ENCODE measurements around the gene SLC4A3. TPM values are rescaled to one million over a fixed set of nuclear protein-coding genes. Genes with fewer than 3 reads are reported as not detected.
A peak's percentile ranks its signal among the peaks of the same experiment; 100 is the strongest.

Gene SLC4A3
- total and polyA plus RNA-seq, 12 donors, result 197 to 671 (median 370) TPM

GRCh38 chr2:219658874-219659273, 31.4 kb downstream of the SLC4A3 start:
- H3K9me3 ChIP-seq, result peaks cover 0 to 13% (median 4%) of the 10 kb centered on the region in 11 donors
- no peak for TF ChIP-seq CTCF (IDR thresholded peaks at IDR 0.05)
- peaks cover 0 to 4% (median 0%) of the 10 kb centered on the region in 7 donors for H3K27me3 ChIP-seq
- WGBS, 2 donors, result 80 to 82% methylated on average over 3 of the region's 3 CpGs
- no peaks in the 10 kb centered on the region for H3K4me1 ChIP-seq
- ATAC-seq (peak in 1 of 8 donors; percentile 27), DNase-seq (no peak)
- no peak overlapping the region for H3K4me3 ChIP-seq
- intact Hi-C loops (cut with DNase I), result no loop called here
- peak overlapping the region in 1 of 10 donors; percentile 26 for H3K27ac ChIP-seq
- no peaks in the 10 kb centered on the region for H3K36me3 ChIP-seq

GRCh38 chr2:219661197-219661954, 33.9 kb downstream of the SLC4A3 start:
- Histone ChIP-seq H3K27ac (no peak overlapping the region), H3K9me3 (peaks cover 0 to 13% (median 4%) of the 10 kb centered on the region in 11 donors), H3K36me3 (no peaks in the 10 kb centered on the region), H3K4me1 (peaks cover 0 to 15% (median 10%) of the 10 kb centered on the region in 9 donors), H3K4me3 (no peak overlapping the region), H3K27me3 (no peaks in the 10 kb centered on the region)
- ATAC-seq (no peak), DNase-seq (no peak)
- TF ChIP-seq CTCF (IDR thresholded peaks at IDR 0.05), result no peak
- intact Hi-C loops (cut with DNase I), result no loop called here
- 53% methylated on average over 7 of the region's 7 CpGs for WGBS, 2 donors

GRCh38 chr2:219661955-219662395, 34.5 kb downstream of the SLC4A3 start:
- Histone ChIP-seq H3K27me3 (no peaks in the 10 kb centered on the region), H3K4me3 (no peak overlapping the region), H3K27ac (no peak overlapping the region), H3K4me1 (peaks cover 0 to 15% (median 10%) of the 10 kb centered on the region in 9 donors), H3K9me3 (peaks cover 0 to 13% (median 4%) of the 10 kb centered on the region in 11 donors), H3K36me3 (no peaks in the 10 kb centered on the region)
- TF ChIP-seq CTCF (IDR thresholded peaks at IDR 0.05), result no peak
- DNase-seq, result no peak
- WGBS, 2 donors, result 76 to 80% methylated on average over 1 of the region's 1 CpG
- ATAC-seq, result no peak
- intact Hi-C loops (cut with DNase I), result no loop called here

- Histone ChIP-seq H3K27me3 (no peaks in the 10 kb centered on the region), H3K27ac (no peak overlapping the region), H3K9me3 (peaks cover 0 to 13% (median 4%) of the 10 kb centered on the region in 11 donors), H3K4me1 (peaks cover 0 to 15% (median 10%) of the 10 kb centered on the region in 9 donors), H3K36me3 (no peaks in the 10 kb centered on the region), H3K4me3 (no peak overlapping the region)
- intact Hi-C loops (cut with DNase I), result no loop called here
- DNase-seq (no peak), ATAC-seq (no peak)
- TF ChIP-seq CTCF (IDR thresholded peaks at IDR 0.05), result no peak
Measured at GRCh38 chr2:219662566-219662965, 35.1 kb downstream of the SLC4A3 start.
